GM19240 (cell line): Measurements from ENCODE around the gene RIMBP2.

ENCODE experiments used
- DNase-seq: peaks from one replicate; pipeline ENCODE4 v3.0.0; 2011; ENCODE audit warnings: low spot score; ENCODE audit not compliant: insufficient read length

Gene RIMBP2

GRCh38 chr12:130506844-130507243 lies 209.3 kb downstream of the RIMBP2 start:
- no peak for DNase-seq

- no peak for DNase-seq
Measured at GRCh38 chr12:130504840-130505175, 211.3 kb downstream of the RIMBP2 start.

GRCh38 chr12:130504110-130504839 lies 211.8 kb downstream of the RIMBP2 start:
- DNase-seq = no peak

- no peak for DNase-seq
Measured at GRCh38 chr12:130501821-130502220, 214.3 kb downstream of the RIMBP2 start.

- DNase-seq = no peak
Measured at GRCh38 chr12:130500835-130501330, 215.2 kb downstream of the RIMBP2 start.

- no peak for DNase-seq
Measured at GRCh38 chr12:130499474-130499873, 216.6 kb downstream of the RIMBP2 start.

- DNase-seq = no peak
Measured at GRCh38 chr12:130498589-130499385, 217.3 kb downstream of the RIMBP2 start.

- no peak for DNase-seq
Measured at GRCh38 chr12:130497991-130498390, 218.1 kb downstream of the RIMBP2 start.

- DNase-seq = no peak
Measured at GRCh38 chr12:130497321-130497720, 218.8 kb downstream of the RIMBP2 start.

- DNase-seq = no peak
Measured at GRCh38 chr12:130496516-130497120, 219.5 kb downstream of the RIMBP2 start.

GRCh38 chr12:130495156-130495555 lies 220.9 kb downstream of the RIMBP2 start:
- no peak for DNase-seq

- DNase-seq = no peak
Measured at GRCh38 chr12:130494736-130495135, 221.4 kb downstream of the RIMBP2 start.

GRCh38 chr12:130493951-130494350 lies 222.1 kb downstream of the RIMBP2 start:
- DNase-seq = no peak

GRCh38 chr12:130491421-130492357 lies 224.4 kb downstream of the RIMBP2 start:
- no peak for DNase-seq

- no peak for DNase-seq
Measured at GRCh38 chr12:130490674-130491073, 225.4 kb downstream of the RIMBP2 start.

- DNase-seq = no peak
Measured at GRCh38 chr12:130489293-130489692, 226.8 kb downstream of the RIMBP2 start.

- no peak for DNase-seq
Measured at GRCh38 chr12:130488358-130488710, 227.8 kb downstream of the RIMBP2 start.

- no peak for DNase-seq
Measured at GRCh38 chr12:130487636-130488357, 228.3 kb downstream of the RIMBP2 start.

GRCh38 chr12:130486891-130487416 lies 229.1 kb downstream of the RIMBP2 start:
- DNase-seq = no peak

- DNase-seq = no peak
Measured at GRCh38 chr12:130486146-130486435, 230.0 kb downstream of the RIMBP2 start.
